GOT3 (cell line): ENCODE results near the gene CDC20.

Experiments used
- DNase-seq: peaks from one replicate; lab custom pipeline; 2025; ENCODE audit warnings: mixed read lengths; lab: John Stamatoyannopoulos, UW

Gene CDC20

GRCh38 chr1:43358746-43359693 is at the start of gene CDC20:
CDC20 (plus strand) TSS chr1:43358981; CDS start chr1:43359216, 235 bp downstream.
- DNase-seq, result peak; percentile 85

- no peak for DNase-seq
These were observed 49.3 kb upstream of the CDC20 start for GRCh38 chr1:43309405-43310025.

- DNase-seq, result no peak
These were observed 47.3 kb upstream of the CDC20 start for GRCh38 chr1:43311521-43311920.

GRCh38 chr1:43312212-43312623 is 46.6 kb upstream of the CDC20 start:
- no peak for DNase-seq

GRCh38 chr1:43312663-43313515 is 45.9 kb upstream of the CDC20 start:
- DNase-seq, result no peak

- no peak for DNase-seq
These were observed 45.0 kb upstream of the CDC20 start for GRCh38 chr1:43313771-43314170.

GRCh38 chr1:43314233-43314632 is 44.5 kb upstream of the CDC20 start:
- DNase-seq, result no peak

- DNase-seq, result no peak
These were observed 43.3 kb upstream of the CDC20 start for GRCh38 chr1:43315481-43315880.

GRCh38 chr1:43315963-43316737 is 42.6 kb upstream of the CDC20 start:
- DNase-seq, result no peak

- no peak for DNase-seq
These were observed 41.9 kb upstream of the CDC20 start for GRCh38 chr1:43316738-43317520.

- DNase-seq, result no peak
These were observed 40.8 kb upstream of the CDC20 start for GRCh38 chr1:43317817-43318471.

GRCh38 chr1:43318831-43319230 is 40.0 kb upstream of the CDC20 start:
- no peak for DNase-seq

- no peak for DNase-seq
These were observed 39.5 kb upstream of the CDC20 start for GRCh38 chr1:43319288-43319687.

GRCh38 chr1:43319766-43320165 is 39.0 kb upstream of the CDC20 start:
- no peak for DNase-seq

- DNase-seq, result no peak
These were observed 37.4 kb upstream of the CDC20 start for GRCh38 chr1:43321331-43321891.

- no peak for DNase-seq
These were observed 36.3 kb upstream of the CDC20 start for GRCh38 chr1:43322506-43322905.

GRCh38 chr1:43324810-43325209 is 34.0 kb upstream of the CDC20 start:
- no peak for DNase-seq

- DNase-seq, result no peak
These were observed 33.4 kb upstream of the CDC20 start for GRCh38 chr1:43325381-43325780.

GRCh38 chr1:43327549-43328292 is 31.1 kb upstream of the CDC20 start:
- no peak for DNase-seq
